AG04449 (cell line): Measurements from ENCODE around the gene GNGT2.
A peak's percentile ranks its signal among the peaks of the same experiment; 100 is the strongest.
"Not testable (repeated sequence)": the region's sequence is repeated elsewhere in the genome, so short reads cannot be mapped to it uniquely, and the experiment has no call there.

Experiments
- CTCF ChIA-PET: fragments of 350-600 bp; formaldehyde crosslinking; extraction: SDS; loops from one replicate; lab custom pipeline; 2021; ENCODE audit warnings: antibody characterized with exemption; lab: Yijun Ruan, JAX
- POLR2A ChIA-PET: fragments of 400-600, 350-600 bp; formaldehyde crosslinking; extraction: SDS; loops from one replicate; lab custom pipeline; 2020; ENCODE audit warnings: antibody characterized with exemption, inconsistent platforms; lab: Yijun Ruan, JAX
- DNase-seq: peaks from one replicate; pipeline ENCODE4 v3.0.0-alpha.2; 2010; ENCODE audit warnings: low read depth, low spot score
- H3K4me3 ChIP-seq: 2 replicates; pipeline ENCODE4 v1.5.1; 2011; ENCODE audit warnings: low read depth, mild to moderate bottlenecking, control low read depth, low read length
- CTCF ChIP-seq: IDR thresholded peaks from one replicate; pipeline ENCODE4 v1.5.1; 2011; ENCODE audit warnings: mild to moderate bottlenecking, moderate library complexity, low read length, control low read depth, inconsistent platforms; ENCODE audit not compliant: insufficient read depth; ENCODE audit errors: missing control alignments

GNGT2 gene

GRCh38 chr17:49191409-49191916 is 18.9 kb downstream of the GNGT2 start:
- ChIA-PET POLR2A (interaction anchor here (0.7 kb wide), 1 partner anchor 44 kb away, joined by 4 read pairs; no protein-coding TSS in a partner anchor), CTCF (interaction anchor here (0.9 to 17.4 kb wide), 8 partner anchors 10 to 106 kb away, joined by 3 to 165 read pairs (median 3); partner anchors contain the start of gene PHOSPHO1)
- no peak for DNase-seq
- no peak for TF ChIP-seq CTCF
- H3K4me3 ChIP-seq, result peak overlapping the region; percentile 83

DNA sequence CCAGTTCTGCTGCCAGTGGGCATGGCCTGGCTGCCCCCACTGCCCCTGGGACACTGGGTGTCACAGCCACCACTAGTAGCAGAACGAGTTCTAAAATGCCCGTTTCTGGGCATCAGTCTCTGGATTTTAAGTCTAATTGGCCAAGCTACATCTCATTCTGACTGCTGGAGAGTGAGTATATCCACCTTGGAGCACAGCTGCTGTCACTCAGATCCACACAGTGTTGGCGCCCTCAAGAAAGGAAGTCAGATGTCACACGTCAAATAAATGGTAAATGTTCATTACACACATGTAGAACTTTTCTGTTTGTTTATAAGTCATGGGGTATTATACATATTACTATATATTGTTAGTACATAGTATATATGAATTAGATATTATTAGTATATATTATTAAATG is 19.4 kb downstream of the GNGT2 start:
- DNase-seq, result no peak
- CTCF ChIA-PET, result interaction anchor here (1.0 to 17.4 kb wide), 6 partner anchors 10 to 107 kb away, joined by 3 to 165 read pairs (median 6); partner anchors contain the start of gene PHOSPHO1
- H3K4me3 ChIP-seq, result no peak overlapping the region
- POLR2A ChIA-PET, result no interaction called here
- no peak for TF ChIP-seq CTCF

- DNase-seq, result no peak
- POLR2A ChIA-PET, result no interaction called here
- H3K4me3 ChIP-seq, result no peak overlapping the region
- TF ChIP-seq CTCF, result no peak
- CTCF ChIA-PET, result no interaction called here
Measured at GRCh38 chr17:49187301-49187700, 23.1 kb downstream of the GNGT2 start.

GRCh38 chr17:49185381-49185780 is 25.0 kb downstream of the GNGT2 start:
- POLR2A ChIA-PET, CTCF ChIA-PET, H3K4me3 ChIP-seq, DNase-seq: not testable (repeated sequence)

DNA sequence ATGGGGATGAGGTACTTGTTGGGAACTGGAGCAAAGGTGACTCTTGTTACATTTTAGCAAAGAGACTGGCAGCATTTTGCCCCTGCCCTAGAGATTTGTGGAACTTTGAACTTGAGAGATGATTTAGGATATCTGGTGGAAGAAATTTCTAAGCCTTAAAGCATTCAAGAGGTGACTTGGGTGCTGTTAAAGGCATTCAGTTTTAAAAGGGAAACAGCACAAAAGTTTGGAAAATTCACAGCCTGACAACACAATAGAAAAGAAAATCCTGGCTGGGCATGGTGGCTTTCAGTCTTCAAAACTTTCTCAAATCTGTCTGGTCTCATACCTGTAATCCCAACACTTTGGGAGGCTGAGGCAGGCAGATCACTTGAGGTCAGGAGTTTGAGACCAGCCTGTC is 25.9 kb downstream of the GNGT2 start:
- POLR2A ChIA-PET, H3K4me3 ChIP-seq, DNase-seq: not testable (repeated sequence)
- CTCF ChIA-PET, result interaction anchor here (5.5 kb wide), 1 partner anchor 106 kb away, joined by 49 read pairs; no protein-coding TSS in a partner anchor

GRCh38 chr17:49183801-49184200 is 26.6 kb downstream of the GNGT2 start:
- ChIA-PET CTCF (interaction anchor here (1.3 to 5.5 kb wide), 2 partner anchors 9 to 107 kb away, joined by 4 to 49 read pairs; no protein-coding TSS in a partner anchor), POLR2A (interaction anchor here (0.8 kb wide), 1 partner anchor 12 kb away, joined by 3 read pairs; no protein-coding TSS in a partner anchor)
- no peak for TF ChIP-seq CTCF
- DNase-seq, result no peak
- H3K4me3 ChIP-seq, result no peak overlapping the region

DNA sequence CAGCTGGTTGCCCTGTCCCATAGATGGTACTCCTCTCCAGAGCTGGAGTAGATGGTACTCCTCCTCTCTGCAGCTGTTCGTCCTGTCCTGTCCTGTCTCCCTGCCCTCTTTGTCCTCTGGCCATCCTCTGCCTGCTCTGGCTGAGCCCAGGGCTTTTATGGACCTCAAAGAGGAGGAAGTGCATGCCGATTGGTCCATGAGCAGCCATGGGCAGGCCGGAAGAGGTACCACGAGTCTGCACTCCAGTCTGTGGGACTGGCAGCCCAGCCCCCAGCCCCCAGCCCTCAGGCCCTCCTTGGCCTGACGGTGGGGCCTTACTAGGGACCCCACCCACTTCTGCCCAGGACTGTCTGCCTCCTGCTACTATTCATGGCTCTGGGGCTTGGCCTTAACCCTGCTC is 27.0 kb downstream of the GNGT2 start:
- no peak overlapping the region for H3K4me3 ChIP-seq
- no peak for TF ChIP-seq CTCF
- CTCF ChIA-PET, result interaction anchor here (1.1 to 6.0 kb wide), 4 partner anchors 9 to 107 kb away, joined by 4 to 136 read pairs (median 26); partner anchors contain the start of gene PHOSPHO1
- POLR2A ChIA-PET, result interaction anchor here (0.8 kb wide), 1 partner anchor 12 kb away, joined by 3 read pairs; no protein-coding TSS in a partner anchor
- DNase-seq, result no peak
